Measurements from ENCODE around the gene KAT7. TPM values are rescaled to one million over a fixed set of nuclear protein-coding genes. Genes with fewer than 3 reads are reported as not detected.
A peak's percentile ranks its signal among the peaks of the same experiment; 100 is the strongest.

The KAT7 gene
- 10 to 100 TPM; 48.3 to 78.6 TPM for total RNA-seq

DNA sequence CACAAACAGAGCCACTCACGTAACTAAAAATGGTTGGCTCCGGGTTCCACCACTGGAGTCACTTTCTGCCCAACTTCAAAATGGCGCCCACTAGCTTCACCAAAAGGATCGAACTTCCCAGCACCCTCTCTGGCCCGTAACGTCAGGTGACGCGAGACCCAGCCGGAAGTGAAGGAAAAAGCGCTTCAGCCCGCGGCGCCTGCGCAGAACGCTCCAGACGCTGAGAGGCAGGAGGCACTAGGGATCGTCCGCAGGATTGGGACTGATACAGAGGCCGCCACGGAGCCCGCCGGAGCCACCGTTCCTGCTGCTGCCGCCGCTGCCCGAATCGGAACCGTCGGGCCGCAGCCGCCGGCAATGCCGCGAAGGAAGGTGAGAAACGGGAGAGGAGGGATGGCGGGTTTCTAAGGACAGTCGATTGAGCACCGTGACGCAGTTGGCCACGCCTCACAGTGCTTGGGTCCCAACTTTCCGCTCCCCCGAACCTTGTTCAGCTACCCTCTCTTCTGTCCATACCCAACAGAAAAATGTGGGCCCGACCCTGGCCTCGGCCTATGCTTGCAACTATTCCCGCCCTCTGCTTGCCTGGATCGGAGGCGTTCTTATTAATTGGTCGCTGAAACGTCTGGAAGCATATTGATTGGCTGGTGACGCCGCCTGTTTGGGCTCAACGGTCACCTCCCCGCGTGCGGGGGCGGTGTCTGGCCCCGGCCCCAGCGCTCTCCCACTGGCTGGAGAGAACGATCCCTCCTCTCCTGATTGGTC lies at the start of gene KAT7:
KAT7 (plus strand) TSS at position 204 of the 765 bp plus-strand sequence; CDS start at position 358, 154 bp downstream.
- TF ChIP-seq, protein P1, sequence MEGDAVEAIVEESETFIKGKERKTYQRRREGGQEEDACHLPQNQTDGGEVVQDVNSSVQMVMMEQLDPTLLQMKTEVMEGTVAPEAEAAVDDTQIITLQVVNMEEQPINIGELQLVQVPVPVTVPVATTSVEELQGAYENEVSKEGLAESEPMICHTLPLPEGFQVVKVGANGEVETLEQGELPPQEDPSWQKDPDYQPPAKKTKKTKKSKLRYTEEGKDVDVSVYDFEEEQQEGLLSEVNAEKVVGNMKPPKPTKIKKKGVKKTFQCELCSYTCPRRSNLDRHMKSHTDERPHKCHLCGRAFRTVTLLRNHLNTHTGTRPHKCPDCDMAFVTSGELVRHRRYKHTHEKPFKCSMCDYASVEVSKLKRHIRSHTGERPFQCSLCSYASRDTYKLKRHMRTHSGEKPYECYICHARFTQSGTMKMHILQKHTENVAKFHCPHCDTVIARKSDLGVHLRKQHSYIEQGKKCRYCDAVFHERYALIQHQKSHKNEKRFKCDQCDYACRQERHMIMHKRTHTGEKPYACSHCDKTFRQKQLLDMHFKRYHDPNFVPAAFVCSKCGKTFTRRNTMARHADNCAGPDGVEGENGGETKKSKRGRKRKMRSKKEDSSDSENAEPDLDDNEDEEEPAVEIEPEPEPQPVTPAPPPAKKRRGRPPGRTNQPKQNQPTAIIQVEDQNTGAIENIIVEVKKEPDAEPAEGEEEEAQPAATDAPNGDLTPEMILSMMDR (IDR thresholded peaks at IDR 0.05), result peak; percentile 9 to 73 (median 38)
- peak; percentile 82 for TF ChIP-seq POLR2A (IDR thresholded peaks at IDR 0.05)
- TF ChIP-seq POLR2AphosphoS5 (IDR thresholded peaks at IDR 0.05), result peak; percentile 98
- H3K4me1 ChIP-seq (replicated peaks), result peaks cover 11% of the 10 kb centered on the region
- intact Hi-C loops (cut with DNase I), result no loop called here
- H3K27ac ChIP-seq, result peak within 1 kb of the TSS; percentile 99 to 100
- peaks cover 0 to 1% of the 10 kb centered on the region in 2 donors for H3K36me3 ChIP-seq
- H3K4me3 ChIP-seq, result peak within 1 kb of the TSS; percentile 94 to 95
- H3K9me3 ChIP-seq, result no peaks in the 10 kb centered on the region
- WGBS, result under 1% methylated on average over 59 of the region's 59 CpGs
- no peaks in the 10 kb centered on the region for H3K27me3 ChIP-seq (replicated peaks; ENCODE audit: insufficient read depth)
- peak; percentile 100 for DNase-seq (ENCODE audit: low spot score)

DNA sequence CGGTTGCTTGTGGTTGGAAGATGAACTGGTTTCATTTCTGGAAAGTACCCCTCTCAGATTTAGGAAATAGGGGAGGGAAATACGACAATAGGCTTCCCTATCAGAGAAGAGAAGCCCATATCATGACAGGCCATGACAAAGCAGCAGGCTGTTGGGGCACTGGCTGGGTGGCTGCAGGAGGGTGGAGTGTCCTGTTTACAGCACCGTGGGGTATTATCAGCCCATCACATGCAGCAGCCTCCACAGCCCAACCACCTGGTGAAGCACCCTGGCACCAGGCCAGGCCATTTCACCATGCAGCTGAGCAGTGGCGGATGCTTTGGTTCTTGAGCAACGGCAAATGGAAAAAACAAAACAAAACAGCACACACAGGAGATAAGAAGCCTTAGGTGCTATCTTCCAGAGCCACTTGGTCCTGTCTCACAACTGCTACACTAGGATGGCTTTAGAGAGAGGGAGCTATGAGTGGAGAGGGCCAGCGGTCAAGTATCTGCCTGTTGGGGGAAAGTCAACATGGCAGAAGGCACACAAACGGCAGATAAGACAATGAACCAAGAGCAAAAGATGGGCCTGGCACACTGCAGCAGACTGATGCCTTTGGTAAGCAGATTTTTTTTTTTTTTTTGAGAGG lies 48.7 kb upstream of the KAT7 start:
- H3K4me1 ChIP-seq (replicated peaks), result no peaks in the 10 kb centered on the region
- peak; percentile 31 for DNase-seq (ENCODE audit: low spot score)
- H3K27me3 ChIP-seq (replicated peaks; ENCODE audit: insufficient read depth), result no peaks in the 10 kb centered on the region
- H3K9me3 ChIP-seq, result no peaks in the 10 kb centered on the region
- 54% methylated on average over 7 of the region's 7 CpGs for whole genome bisulfite sequencing
- no peak overlapping the region for H3K27ac ChIP-seq
- intact Hi-C loops (cut with DNase I), result no loop called here
- TF ChIP-seq POLR2AphosphoS5 (IDR thresholded peaks at IDR 0.05), result peak; percentile 13
- TF ChIP-seq POLR2A (IDR thresholded peaks at IDR 0.05), result no peak
- TF ChIP-seq, protein P1 (IDR thresholded peaks at IDR 0.05), result no peak
- H3K4me3 ChIP-seq, result no peak overlapping the region
- H3K36me3 ChIP-seq, result no peaks in the 10 kb centered on the region

DNA sequence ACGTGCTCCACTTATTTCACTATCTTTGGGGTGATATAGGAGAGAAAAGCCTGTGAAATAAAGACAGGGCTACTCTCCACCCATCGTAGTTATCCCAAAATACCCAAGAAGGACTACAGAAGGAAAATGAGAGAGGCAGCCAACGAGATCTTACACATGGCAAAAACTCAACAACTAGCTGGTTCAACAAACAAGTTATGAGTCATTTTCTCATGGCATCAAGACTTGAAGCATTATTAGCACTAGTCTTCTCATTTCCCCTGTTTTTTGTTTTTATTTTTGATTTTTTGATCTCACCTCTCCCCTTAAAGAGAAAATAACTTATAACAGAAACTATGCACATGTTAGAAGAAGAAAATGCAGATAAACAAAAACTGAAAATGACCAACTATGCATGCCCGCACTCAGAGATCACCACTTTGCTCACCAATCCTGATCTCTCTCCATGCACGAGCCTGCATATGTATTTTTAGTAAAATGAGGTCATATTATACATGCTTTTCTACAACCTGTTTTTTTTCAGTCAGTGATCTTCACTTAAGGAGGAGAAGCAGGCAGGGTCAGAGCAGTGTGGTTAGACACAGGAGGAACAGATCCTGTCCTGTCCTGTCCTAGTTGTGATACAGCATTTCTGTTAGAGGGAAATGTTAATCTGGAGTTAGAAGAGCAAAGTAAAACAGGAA lies 47.3 kb upstream of the KAT7 start:
- intact Hi-C loops (cut with DNase I), result no loop called here
- no peak for DNase-seq (ENCODE audit: low spot score)

DNA sequence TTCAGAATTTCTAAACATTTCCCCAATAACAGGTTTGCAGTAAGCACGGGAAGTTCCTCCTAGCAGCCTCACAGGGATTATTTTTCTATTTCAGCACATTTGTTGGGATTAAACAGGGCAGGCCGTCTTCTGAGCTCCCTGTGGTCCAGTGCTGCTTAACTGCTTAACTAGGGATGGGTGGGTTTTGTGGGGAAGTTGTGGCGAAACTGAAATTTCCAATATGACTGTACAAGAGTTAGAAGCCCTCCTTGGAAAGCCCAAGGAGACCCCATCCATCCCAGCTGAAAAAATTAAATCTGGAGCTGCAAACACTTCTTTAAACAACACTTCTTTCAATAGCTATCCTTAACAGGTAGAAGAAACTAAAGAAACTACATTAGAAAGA lies 46.8 kb upstream of the KAT7 start:
- no peak for TF ChIP-seq POLR2AphosphoS5 (IDR thresholded peaks at IDR 0.05)
- TF ChIP-seq, protein P1 (IDR thresholded peaks at IDR 0.05), result no peak
- no peak for TF ChIP-seq POLR2A (IDR thresholded peaks at IDR 0.05)
- DNase-seq (ENCODE audit: low spot score), result no peak
- intact Hi-C loops (cut with DNase I), result no loop called here
- Histone ChIP-seq H3K27ac (peak overlapping the region; percentile 35 to 42), H3K36me3 (no peaks in the 10 kb centered on the region), H3K9me3 (no peaks in the 10 kb centered on the region), H3K4me1 (replicated peaks) (no peaks in the 10 kb centered on the region), H3K27me3 (replicated peaks; ENCODE audit: insufficient read depth) (no peaks in the 10 kb centered on the region), H3K4me3 (no peak overlapping the region)
- 62% methylated on average over 3 of the region's 3 CpGs for WGBS

More for the DNA sequence above, 47.3 kb upstream of the KAT7 start:
- WGBS, result 43% methylated on average over 5 of the region's 5 CpGs
- no peaks in the 10 kb centered on the region for H3K27me3 ChIP-seq (replicated peaks; ENCODE audit: insufficient read depth)
- H3K4me3 ChIP-seq, result no peak overlapping the region
- H3K9me3 ChIP-seq, result no peaks in the 10 kb centered on the region
- no peaks in the 10 kb centered on the region for H3K4me1 ChIP-seq (replicated peaks)
- H3K27ac ChIP-seq, result peak overlapping the region; percentile 35 to 42
- no peaks in the 10 kb centered on the region for H3K36me3 ChIP-seq
- TF ChIP-seq POLR2A (IDR thresholded peaks at IDR 0.05) (no peak), POLR2AphosphoS5 (IDR thresholded peaks at IDR 0.05) (no peak)
- TF ChIP-seq, protein P1 (IDR thresholded peaks at IDR 0.05), result no peak
